HG03521 (cell line): Measurements from ENCODE around the gene BPI.
"Not testable (repeated sequence)": the region's sequence is repeated elsewhere in the genome, so short reads cannot be mapped to it uniquely, and the experiment has no call there.

Experiments used
- ATAC-seq: cut with Tn5 transposase; IDR thresholded peaks from one replicate; pipeline ENCODE4 v1.9.1; 2021; ENCODE audit warnings: mild to moderate bottlenecking, moderate library complexity; ENCODE audit not compliant: unreplicated experiment

BPI gene

GRCh38 chr20:38277691-38278090 lies 26.3 kb upstream of the BPI start:
- ATAC-seq, result no peak

GRCh38 chr20:38278131-38278530 lies 25.8 kb upstream of the BPI start:
- no peak for ATAC-seq

GRCh38 chr20:38278763-38279162 lies 25.2 kb upstream of the BPI start:
- ATAC-seq, result no peak

- ATAC-seq, result not testable (repeated sequence)
Measured at GRCh38 chr20:38281176-38281915, 22.6 kb upstream of the BPI start.

- no peak for ATAC-seq
Measured at GRCh38 chr20:38283236-38283635, 20.7 kb upstream of the BPI start.

- not testable (repeated sequence) for ATAC-seq
Measured at GRCh38 chr20:38284066-38284650, 19.8 kb upstream of the BPI start.

- ATAC-seq, result no peak
Measured at GRCh38 chr20:38284893-38285444, 19.0 kb upstream of the BPI start.

- ATAC-seq, result no peak
Measured at GRCh38 chr20:38286586-38287531, 17.1 kb upstream of the BPI start.

GRCh38 chr20:38290829-38291814 lies 12.8 kb upstream of the BPI start:
- ATAC-seq, result no peak

GRCh38 chr20:38291966-38292365 lies 12.0 kb upstream of the BPI start:
- no peak for ATAC-seq

- ATAC-seq, result no peak
Measured at GRCh38 chr20:38293491-38294065, 10.4 kb upstream of the BPI start.

GRCh38 chr20:38294076-38294591 lies 9.8 kb upstream of the BPI start:
- no peak for ATAC-seq

- ATAC-seq, result no peak
Measured at GRCh38 chr20:38295811-38296210, 8.1 kb upstream of the BPI start.

- no peak for ATAC-seq
Measured at GRCh38 chr20:38296433-38296832, 7.5 kb upstream of the BPI start.

- no peak for ATAC-seq
Measured at GRCh38 chr20:38297916-38298674, 5.9 kb upstream of the BPI start.

GRCh38 chr20:38298768-38299288 lies 5.1 kb upstream of the BPI start:
- ATAC-seq, result no peak

- no peak for ATAC-seq
Measured at GRCh38 chr20:38299963-38300362, 4.0 kb upstream of the BPI start.

GRCh38 chr20:38300438-38300837 lies 3.5 kb upstream of the BPI start:
- no peak for ATAC-seq

GRCh38 chr20:38301309-38301708 lies 2.6 kb upstream of the BPI start:
- no peak for ATAC-seq
